Measurements from ENCODE around the gene GNB4.

GRCh38 chr3:179446501-179446900 lies 4.8 kb downstream of the GNB4 start:
- peak; percentile 43 for TF ChIP-seq CTCF (IDR thresholded peaks at IDR 0.05; ENCODE audit: poor library complexity)
- TF ChIP-seq EZH2 (IDR thresholded peaks at IDR 0.05; ENCODE audit: borderline replicate concordance), result no peak

All from hepatocyte (in vitro differentiated cells).